ENCODE data around the gene P2RX7.

Gene P2RX7

DNA sequence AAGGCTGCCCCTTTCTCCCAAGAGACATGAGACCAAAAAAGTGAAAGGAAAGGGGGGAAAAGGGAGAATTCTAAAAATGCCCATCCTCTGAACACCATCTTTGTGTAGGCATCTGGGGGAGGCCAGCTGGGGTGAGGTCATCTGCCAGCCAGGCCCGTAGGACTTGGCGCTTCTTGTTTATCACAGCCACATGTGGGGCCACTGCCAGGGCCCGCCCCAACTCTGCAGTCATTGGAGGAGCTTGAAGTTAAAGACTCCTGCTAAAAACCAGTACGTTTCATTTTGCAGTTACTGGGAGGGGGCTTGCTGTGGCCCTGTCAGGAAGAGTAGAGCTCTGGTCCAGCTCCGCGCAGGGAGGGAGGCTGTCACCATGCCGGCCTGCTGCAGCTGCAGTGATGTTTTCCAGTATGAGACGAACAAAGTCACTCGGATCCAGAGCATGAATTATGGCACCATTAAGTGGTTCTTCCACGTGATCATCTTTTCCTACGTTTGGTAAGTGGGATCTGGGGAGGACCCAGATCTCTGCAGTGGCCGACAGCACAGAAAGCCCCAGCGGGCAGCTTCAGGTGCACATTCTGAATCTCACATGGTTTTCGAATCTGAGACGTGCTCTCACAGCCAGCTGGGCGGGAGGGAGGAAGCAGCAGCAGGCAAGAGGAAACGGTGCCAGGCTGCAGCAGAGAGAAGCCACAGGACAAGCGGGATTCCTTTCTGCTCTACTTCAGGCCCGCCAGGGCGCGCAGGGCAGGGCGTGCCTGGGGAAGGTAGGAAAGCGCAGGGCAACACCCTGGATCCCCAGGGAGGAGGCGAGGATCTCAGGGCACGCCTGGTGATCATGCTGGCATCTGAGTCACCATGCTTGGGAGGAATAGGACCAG is at the start of gene P2RX7:
TSS of gene P2RX7 (plus strand) at position 276 of the 881 bp plus-strand sequence. CDS start at position 371, 95 bp downstream.
- peak in 1 of 3 donors; percentile 28 for DNase-seq (ENCODE audit: low read depth in 3 of 3)

DNA sequence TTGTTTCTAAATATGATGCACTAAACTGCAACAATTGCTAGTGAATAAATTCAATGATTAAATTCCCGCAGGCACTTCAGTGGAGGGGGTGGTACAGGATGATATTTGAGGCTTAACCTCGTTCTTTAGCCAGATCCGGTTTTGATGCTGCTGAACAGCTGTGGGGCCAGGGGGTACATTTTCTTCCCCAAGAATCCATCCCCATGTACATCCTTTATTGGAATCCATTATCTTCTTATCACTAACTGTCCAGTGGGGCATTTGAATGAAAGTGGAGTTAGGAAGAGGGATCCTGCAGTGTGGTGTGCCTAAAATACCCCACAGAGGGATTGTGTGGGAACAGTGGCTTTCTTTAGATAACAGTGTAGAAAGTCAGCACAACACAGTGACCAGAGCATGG is 48.4 kb upstream of the P2RX7 start:
- no peak for DNase-seq (ENCODE audit: low read depth in 3 of 3)

DNA sequence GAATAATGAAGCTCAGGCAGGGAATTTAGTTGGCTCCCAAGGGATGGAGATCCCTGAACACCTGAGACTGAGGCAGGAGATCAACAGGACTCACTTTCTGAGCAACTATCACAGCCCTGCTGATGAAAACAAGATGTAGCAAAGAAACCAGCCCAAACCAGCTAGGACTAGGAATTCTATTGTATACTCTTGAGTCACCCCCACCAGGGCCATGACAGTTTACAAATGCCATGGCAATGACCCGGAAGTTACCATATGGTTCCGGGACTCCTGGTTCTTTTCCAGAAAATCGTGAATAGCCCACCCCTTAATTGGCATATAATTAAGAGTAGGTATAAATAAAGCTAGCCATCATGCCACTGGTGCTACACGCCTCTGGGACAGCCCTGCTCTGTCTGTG is 47.6 kb upstream of the P2RX7 start:
- DNase-seq (ENCODE audit: low read depth in 3 of 3), result no peak

DNA sequence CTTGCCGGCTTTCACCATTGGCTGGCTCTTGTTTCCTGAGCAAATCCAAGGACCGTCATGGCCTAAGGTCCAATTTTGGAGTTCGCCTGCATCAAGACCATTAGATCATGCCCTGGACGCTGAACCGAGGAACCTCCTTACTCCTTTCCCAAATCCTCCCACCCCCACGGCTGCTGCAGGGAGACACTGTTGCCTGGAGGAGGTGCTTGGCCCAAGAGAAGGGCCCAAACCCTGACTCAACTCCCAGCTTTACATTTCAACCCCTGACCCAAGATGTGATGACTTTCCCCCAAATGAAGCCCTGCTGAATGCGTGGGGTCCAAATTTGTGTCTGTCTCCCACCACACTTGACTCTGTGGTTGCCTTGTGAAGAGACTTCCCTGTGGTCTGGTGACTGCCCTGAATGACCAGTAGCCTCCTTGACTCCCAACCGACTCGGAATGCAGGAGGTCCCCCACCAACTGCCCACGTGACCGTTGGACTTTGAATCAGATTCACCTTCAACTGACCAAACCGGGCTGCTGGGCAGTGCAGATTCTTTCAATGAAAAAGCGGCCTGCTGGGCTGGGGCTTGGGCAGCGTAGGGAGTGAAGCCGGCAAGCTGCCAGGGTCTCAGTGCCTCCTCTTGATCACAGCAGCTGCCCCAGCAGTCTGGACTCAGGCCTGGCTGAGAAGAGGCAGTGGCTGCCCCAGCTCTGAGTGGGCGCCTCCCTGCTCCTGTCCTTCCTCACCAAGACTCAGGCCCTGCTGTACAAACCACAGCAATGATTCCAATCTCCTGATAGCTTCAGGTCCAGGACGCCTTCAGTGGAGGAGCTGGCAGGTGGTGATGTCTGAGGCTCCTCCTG is 46.9 kb upstream of the P2RX7 start:
- DNase-seq (ENCODE audit: low read depth in 3 of 3), result no peak

DNA sequence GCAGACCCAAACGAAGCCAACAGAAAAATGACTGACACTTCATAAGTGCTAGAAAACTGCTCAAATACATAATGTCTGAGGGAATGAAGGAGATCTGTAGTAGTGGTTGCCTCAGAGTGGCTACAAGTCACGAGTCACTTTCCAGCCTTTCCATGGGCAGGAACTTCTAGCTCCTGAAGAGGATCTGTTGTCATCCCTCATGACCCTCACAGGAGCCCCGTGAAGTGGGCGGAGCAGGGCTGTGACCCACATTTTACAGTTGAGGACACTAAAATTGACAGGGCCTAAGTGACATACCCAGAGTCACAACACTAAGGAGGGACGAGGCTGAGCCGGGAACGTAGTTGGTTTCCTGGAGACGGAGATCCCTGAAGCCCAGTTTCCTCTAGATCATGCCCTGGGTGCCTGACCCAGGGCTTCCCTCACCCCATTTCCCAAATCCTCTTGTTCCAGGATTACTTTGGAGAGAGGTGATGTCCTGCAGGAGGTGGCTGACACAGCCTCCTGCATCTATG is 45.8 kb upstream of the P2RX7 start:
- DNase-seq (ENCODE audit: low read depth in 3 of 3), result no peak

DNA sequence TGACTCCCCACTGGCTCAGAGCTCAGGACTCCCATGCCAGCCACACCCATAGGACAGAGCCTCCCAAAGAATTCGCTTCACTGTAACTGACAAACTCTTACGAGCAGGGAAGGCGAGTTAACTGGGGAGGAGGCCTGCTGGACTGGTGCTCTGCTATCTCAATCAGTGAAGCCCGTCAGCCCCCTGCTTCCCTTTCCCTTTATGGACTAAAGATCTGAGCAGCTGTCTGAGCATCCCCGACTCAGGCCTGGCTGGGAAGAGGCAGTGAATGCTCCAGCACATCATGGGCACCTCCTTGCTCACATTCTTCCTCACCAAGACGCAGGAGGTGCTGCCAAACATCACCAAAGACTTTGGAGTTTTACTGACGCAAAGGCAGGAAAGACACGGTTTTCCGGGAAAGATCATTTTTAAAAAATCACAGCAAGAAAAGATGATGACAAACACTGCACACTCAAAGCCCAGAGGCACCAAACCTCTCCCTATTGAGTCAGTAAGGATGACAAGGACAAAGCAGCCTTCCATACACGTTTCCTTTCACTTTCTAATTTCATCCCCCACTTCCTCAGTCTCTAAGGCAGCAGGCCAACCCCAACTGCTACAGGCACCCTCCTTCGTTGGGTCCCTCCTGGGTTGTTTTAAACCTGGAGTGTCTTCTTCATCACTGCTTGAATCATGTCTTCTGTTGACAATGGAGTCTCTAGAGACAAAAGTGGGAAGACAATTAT is 45.0 kb upstream of the P2RX7 start:
- no peak for DNase-seq (ENCODE audit: low read depth in 3 of 3)

DNA sequence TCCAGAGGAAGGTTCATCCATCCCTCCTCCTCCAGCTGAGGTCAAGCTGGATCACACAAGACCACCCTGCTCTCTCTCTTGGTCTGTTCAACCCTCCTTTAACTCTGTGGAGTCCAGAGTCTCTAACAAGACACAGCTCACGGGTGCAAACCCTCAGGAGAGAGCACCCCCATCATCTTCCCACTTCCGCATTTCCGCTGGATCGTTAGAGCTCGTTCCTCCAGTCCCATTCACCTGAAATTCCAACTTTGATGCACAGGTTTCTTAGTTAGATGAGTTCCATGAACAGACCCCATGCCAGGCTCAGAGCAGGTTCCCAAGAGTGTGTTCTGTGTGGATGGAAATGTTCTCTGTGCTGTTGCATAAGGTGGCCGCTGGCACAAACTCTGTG is 44.5 kb upstream of the P2RX7 start:
- DNase-seq (ENCODE audit: low read depth in 3 of 3), result no peak

DNA sequence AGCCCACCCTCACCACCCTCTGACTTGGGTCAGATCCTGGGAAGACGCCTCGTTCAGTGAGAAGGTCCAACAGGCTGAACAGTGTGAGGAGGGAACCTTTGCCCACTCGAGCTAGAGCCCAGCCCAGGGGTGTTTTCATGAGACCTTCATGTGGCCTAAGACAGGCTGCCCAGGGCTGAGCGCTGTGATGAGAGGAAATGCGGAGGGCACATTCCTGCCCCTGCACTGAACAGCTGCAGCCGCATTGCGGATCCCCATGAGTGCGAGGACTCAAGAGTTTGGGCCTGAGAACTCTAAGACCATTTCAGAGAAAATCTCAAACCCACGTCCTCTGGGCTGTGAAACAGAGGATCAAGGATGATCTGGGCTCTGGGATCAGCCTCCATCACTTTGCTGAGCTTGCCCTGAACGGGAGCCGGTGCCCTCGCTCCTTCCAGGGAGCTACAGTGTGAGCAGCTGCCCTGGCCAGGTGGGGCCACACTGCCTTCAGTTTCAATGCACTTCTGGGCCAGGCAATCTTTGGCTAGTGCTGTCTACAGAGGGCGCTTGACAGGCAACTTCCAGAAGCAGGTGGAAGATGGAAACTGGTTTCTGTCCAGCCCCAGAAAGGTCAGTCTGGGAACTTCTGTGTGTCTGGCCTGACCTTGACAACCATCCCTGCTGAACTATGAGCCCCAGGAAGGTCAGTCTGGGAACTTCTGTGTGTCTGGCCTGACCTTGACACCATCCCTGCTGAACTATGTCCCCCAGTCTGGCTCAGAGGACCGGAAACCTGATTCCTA is 43.5 kb upstream of the P2RX7 start:
- DNase-seq (ENCODE audit: low read depth in 3 of 3), result no peak

DNA sequence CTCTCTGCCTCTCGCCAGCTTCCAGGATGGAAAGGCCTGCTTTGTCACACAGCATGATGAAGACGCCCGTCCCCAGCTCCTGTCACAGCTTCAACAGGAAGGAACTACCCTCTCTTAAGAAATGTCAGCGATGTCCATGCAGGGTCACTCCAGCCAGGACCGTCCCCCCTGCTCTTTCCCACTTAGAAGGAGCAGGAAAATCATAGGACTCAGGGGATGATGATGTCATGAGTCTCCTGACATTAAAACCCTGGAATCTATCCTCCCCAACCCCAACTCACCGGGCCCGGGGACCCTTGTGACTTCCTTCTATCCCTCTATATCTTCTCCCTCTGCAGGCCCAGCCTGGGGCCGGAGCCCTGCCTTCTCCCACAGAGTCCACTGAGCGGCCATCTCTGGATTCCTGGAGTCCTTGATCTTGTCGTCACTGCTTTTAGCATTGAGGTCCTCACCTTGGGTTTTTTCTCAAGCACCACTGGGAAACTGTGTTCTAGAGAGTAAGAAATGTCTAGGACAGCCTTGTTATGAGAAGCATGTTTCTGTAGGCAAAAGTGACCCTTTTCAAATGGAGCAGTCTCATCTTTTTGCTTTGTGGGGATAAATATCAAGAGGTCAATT is 42.8 kb upstream of the P2RX7 start:
- DNase-seq (ENCODE audit: low read depth in 3 of 3), result no peak

DNA sequence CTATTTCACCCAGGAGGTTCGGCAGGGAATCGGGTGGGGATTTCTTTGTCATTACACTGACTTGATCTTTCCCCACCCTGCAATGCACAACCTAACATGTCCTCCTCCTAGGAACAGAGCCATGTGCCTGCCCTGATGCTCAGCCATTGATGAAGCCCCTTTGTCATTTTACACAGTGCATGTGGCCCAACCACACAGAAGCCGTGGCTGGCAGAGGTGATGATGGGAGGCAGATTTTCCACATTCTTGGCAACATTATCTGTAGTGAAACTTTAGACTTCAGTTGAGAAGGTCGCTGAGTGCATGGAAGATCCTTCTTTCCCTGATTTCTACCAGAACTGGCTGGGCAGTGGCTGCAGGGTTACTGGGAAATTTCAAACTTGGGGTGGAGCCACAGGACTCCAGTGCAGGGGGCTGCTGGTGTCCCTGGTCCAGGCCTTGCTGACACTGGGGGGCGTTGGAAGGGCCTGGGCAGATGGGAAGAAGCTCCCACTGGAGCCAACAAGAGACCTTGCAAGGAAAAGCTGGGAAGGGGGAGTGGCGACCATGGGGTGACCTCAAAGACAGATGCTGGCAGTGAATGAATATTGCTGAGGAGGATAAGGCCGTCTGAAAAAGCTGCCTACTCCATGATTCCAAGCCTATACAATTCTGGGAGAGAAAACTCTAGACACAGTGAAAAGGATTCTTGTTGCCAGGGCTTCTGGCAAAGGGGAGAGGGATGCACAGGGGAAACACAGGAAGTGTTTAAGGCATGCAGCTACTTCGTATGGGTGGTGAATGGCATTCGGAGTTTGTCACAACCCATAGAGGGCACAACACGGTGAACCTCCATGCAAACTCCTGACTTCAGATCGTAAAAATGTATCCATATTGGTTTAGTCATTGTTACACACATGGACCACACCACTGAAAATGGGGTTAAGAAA is 41.8 kb upstream of the P2RX7 start:
- no peak for DNase-seq (ENCODE audit: low read depth in 3 of 3)

DNA sequence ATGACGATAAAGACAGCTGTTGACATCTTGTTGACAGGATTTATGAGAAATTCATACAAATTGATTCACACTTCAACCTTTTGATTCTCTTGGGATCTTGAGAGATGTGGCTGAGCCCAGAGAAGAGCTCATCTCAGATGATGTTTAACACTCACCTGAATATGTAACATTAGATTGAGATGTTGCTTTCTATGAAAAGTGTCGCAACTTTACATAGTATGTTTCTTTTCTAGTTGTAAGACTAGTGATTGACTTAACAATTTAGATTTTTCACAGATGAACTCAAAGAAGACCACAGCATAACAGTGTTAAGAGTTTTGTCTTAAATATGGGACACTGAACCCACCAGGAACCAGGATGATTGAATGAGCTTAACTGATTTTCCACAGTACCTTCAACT is 40.6 kb upstream of the P2RX7 start:
- DNase-seq (ENCODE audit: low read depth in 3 of 3), result no peak

DNA sequence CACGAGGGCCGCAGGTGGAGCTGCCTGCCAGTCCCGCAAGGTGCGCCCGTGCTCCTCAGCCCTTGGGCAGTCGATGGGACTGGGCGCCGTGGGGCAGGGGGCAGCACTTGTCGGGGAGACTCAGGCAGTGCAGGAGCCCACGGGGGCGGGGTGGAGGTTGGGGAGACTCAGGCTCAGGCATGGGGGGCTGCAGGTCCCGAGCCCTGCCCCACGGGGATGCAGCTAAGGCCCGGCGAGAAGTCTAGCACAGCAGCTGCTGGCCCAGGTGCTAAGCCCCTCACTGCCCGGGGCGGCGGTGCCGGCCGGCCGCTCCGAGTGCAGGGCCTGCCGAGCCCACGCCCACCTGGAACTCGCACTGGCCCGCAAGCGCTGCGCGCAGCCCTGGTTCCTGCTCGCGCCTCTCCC is 39.2 kb upstream of the P2RX7 start:
- DNase-seq (ENCODE audit: low read depth in 3 of 3), result no peak

DNA sequence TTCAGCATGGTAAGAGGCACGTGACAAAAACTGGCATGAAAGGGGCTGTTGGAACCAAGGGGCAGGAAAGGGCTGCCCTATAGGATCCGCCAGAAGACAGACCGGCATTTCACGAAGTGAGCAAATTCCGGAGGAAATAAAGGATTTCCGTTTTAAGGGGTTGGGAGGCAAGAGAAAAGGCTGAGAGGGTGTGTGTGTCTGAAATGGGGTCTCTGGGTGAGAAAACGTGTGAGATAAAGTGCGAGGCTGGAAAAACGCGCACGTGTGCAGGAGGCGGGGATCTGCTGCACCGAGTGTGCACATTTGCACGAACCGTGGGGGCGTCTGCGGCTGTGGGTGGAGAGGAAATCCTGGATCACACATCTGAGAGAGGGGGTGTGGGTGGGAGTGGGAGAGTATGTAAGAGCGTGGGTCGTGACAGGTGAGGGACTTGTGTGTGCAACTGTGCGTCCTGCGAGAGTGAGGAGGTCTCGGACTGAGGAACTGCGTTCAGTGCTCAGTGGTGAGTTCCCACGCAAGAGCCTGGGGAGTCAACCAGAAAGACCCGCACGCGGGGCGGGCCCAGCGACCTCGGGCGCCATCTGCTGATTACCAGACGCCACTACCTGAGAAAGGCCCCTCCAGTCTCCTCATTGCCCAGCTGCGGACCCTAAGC is 37.0 kb upstream of the P2RX7 start:
- DNase-seq (ENCODE audit: low read depth in 3 of 3), result peak; percentile 59 to 69 (median 65)

DNA sequence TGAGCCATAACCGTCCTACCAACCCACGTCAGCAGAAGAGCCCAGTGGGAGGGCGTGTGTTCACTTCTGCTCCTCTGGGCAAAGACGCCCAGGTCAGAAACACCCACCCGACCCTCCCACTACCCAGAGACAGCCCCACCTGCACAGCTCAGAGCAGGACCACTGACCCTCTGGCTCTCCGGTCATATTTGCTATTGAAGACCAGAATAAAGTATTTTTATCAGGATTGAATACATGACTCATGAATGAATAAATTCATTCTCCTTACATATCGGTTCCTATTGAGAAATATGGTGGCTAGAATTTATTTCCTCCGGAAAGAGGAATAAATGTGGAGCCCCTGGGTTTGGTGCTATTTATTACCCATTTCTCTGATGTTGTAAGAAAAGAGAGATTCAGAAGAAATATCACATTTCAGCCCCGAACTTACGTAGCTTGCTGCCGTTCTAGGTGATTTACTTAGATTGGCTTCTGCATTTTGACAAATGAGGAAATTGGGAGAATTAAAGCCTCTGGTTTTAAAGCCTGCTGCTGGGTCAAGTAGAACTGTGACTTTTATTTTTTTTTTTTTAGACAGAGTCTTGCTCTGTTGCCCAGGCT is 36.4 kb upstream of the P2RX7 start:
- DNase-seq (ENCODE audit: low read depth in 3 of 3), result no peak

DNA sequence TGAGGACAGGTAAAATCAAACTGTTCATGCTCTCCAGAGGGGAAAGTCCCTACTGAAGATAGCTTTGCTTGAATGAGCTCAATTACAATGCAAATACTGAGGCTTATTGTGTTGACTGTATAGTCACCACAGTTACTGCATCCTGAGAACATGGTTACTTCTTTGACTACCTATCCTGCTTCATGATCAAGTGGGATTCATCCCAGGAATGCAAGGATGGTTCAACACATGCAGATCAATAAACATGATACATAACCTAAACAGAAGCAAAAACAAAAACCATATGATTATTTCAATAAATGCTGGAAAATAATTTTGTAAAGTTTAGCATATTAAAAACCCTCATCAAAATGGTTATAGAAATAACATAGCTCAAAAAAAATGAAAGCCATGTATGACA is 32.9 kb upstream of the P2RX7 start:
- DNase-seq (ENCODE audit: low read depth in 3 of 3), result no peak

DNA sequence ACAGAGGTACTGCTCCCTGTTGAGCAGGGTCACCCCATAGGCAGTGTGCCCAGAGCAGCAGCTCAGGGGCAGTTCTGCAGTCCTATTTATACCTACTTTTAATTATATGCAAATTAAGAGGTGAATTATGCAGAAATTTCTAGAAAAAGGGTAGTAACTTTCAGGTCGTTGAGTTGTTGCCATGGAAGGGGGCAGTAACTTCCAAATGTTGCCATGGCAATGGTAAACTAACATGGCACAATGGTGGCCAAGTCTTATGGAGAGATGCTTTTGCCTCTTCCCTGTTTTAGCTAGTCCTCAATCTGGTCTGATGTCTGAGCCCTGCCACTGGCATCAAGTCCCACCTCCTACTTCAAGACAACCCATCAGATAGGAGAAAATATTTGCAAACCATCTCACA is 30.4 kb upstream of the P2RX7 start:
- no peak for DNase-seq (ENCODE audit: low read depth in 3 of 3)

DNA sequence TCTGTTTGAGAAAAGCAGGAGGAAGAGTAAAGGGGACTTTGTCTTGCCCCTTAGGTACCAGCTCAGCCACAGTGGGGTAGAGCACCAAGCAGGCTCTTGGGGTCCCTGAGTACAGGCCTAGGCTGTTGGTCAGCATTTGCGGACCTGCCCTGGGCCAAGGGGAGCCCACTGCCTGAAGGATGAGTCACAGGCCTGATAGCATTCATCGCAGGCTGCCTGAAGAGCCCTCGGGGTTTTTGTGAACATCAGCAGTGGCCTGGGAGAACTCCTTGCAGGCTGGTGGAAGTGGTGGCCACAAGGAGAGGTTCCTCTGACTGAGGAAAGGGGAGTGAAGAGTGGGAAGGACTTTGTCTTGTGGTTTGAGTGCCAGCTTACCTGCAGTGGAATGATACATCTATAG is 25.0 kb upstream of the P2RX7 start:
- no peak for DNase-seq (ENCODE audit: low read depth in 3 of 3)

DNA sequence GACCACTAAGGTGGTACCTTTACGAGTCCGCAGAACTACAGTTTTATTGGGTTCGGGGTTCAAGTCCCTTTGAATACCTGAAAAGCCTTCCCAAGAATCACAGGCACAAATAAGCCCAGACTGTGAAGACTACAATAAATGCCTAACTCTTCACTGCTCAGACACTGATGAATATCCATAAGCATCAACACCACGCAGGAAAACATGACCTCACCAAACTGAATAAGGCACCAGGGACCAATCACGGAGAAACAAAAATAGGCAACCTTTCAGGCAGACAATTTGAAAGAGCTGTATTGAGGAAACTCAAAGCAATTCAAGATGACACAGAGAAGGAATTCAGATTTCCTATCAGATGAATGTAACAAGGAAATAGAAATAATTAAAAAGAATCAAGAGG is 24.2 kb upstream of the P2RX7 start:
- no peak for DNase-seq (ENCODE audit: low read depth in 3 of 3)
